Measurements from ENCODE around the gene YTHDF2.
"Not testable (repeated sequence)": the region's sequence is repeated elsewhere in the genome, so short reads cannot be mapped to it uniquely, and the experiment has no call there.

YTHDF2 gene

GRCh38 chr1:28779751-28780408, 43.1 kb downstream of the YTHDF2 start:
- 92 to 95% methylated on average over 6 of the region's 6 CpGs for WGBS, 2 experiments

GRCh38 chr1:28781305-28781704, 44.6 kb downstream of the YTHDF2 start:
- Histone ChIP-seq H3K4me3 (ENCODE audit: insufficient read depth, low read depth, low read length) (no peak overlapping the region), H3K9me3 (ENCODE audit: control insufficient read depth, low read length) (no peaks in the 10 kb centered on the region), H3K27me3 (ENCODE audit: control insufficient read depth, insufficient read depth, low read length, poor library complexity, severe bottlenecking) (no peaks in the 10 kb centered on the region), H3K4me1 (ENCODE audit: control insufficient read depth, insufficient read depth, low read length) (no peaks in the 10 kb centered on the region), H3K27ac (ENCODE audit: insufficient read depth, low read depth, low read length, poor library complexity, severe bottlenecking) (no peak overlapping the region), H3K36me3 (ENCODE audit: control insufficient read depth, insufficient read depth, low read length) (no peaks in the 10 kb centered on the region)
- WGBS, 2 experiments, result 91 to 95% methylated on average over 11 of the region's 11 CpGs

More at GRCh38 chr1:28779751-28780408, 43.1 kb downstream of the YTHDF2 start:
- Histone ChIP-seq H3K27me3 (ENCODE audit: control insufficient read depth, insufficient read depth, low read length, poor library complexity, severe bottlenecking) (no peaks in the 10 kb centered on the region), H3K4me3 (ENCODE audit: insufficient read depth, low read depth, low read length) (no peak overlapping the region), H3K27ac (ENCODE audit: insufficient read depth, low read depth, low read length, poor library complexity, severe bottlenecking) (no peak overlapping the region), H3K4me1 (ENCODE audit: control insufficient read depth, insufficient read depth, low read length) (no peaks in the 10 kb centered on the region), H3K36me3 (ENCODE audit: control insufficient read depth, insufficient read depth, low read length) (no peaks in the 10 kb centered on the region), H3K9me3 (ENCODE audit: control insufficient read depth, low read length) (no peaks in the 10 kb centered on the region)

- Histone ChIP-seq H3K36me3 (ENCODE audit: control insufficient read depth, insufficient read depth, low read length) (no peaks in the 10 kb centered on the region), H3K9me3 (ENCODE audit: control insufficient read depth, low read length) (no peaks in the 10 kb centered on the region), H3K27me3 (ENCODE audit: control insufficient read depth, insufficient read depth, low read length, poor library complexity, severe bottlenecking) (no peaks in the 10 kb centered on the region), H3K27ac (ENCODE audit: insufficient read depth, low read depth, low read length, poor library complexity, severe bottlenecking) (no peak overlapping the region), H3K4me3 (ENCODE audit: insufficient read depth, low read depth, low read length) (no peak overlapping the region), H3K4me1 (ENCODE audit: control insufficient read depth, insufficient read depth, low read length) (no peaks in the 10 kb centered on the region)
- WGBS, 2 experiments, result 81 to 89% methylated on average over 3 of the region's 3 CpGs
Measured at GRCh38 chr1:28782011-28782410, 45.3 kb downstream of the YTHDF2 start.

- Histone ChIP-seq H3K9me3 (ENCODE audit: control insufficient read depth, low read length) (no peaks in the 10 kb centered on the region), H3K4me3 (ENCODE audit: insufficient read depth, low read depth, low read length) (no peak overlapping the region), H3K27me3 (ENCODE audit: control insufficient read depth, insufficient read depth, low read length, poor library complexity, severe bottlenecking) (no peaks in the 10 kb centered on the region), H3K4me1 (ENCODE audit: control insufficient read depth, insufficient read depth, low read length) (no peaks in the 10 kb centered on the region), H3K27ac (ENCODE audit: insufficient read depth, low read depth, low read length, poor library complexity, severe bottlenecking) (no peak overlapping the region), H3K36me3 (ENCODE audit: control insufficient read depth, insufficient read depth, low read length) (no peaks in the 10 kb centered on the region)
- WGBS, 2 experiments, result 86% methylated on average over 2 of the region's 2 CpGs; no CpG with 5 or more reads in 1 of the 2 experiments
Measured at GRCh38 chr1:28783363-28783762, 46.6 kb downstream of the YTHDF2 start.

GRCh38 chr1:28789412-28789811, 52.7 kb downstream of the YTHDF2 start:
- no peak overlapping the region for H3K4me3 ChIP-seq (ENCODE audit: insufficient read depth, low read depth, low read length)
- no peaks in the 10 kb centered on the region for H3K27me3 ChIP-seq (ENCODE audit: control insufficient read depth, insufficient read depth, low read length, poor library complexity, severe bottlenecking)
- H3K4me1 ChIP-seq (ENCODE audit: control insufficient read depth, insufficient read depth, low read length), result no peaks in the 10 kb centered on the region
- no peak overlapping the region for H3K27ac ChIP-seq (ENCODE audit: insufficient read depth, low read depth, low read length, poor library complexity, severe bottlenecking)
- 92 to 95% methylated on average over 9 of the region's 9 CpGs for WGBS, 2 experiments
- no peaks in the 10 kb centered on the region for H3K36me3 ChIP-seq (ENCODE audit: control insufficient read depth, insufficient read depth, low read length)
- H3K9me3 ChIP-seq (ENCODE audit: control insufficient read depth, low read length), result no peaks in the 10 kb centered on the region

GRCh38 chr1:28789816-28790215, 53.1 kb downstream of the YTHDF2 start:
- Histone ChIP-seq H3K27ac (ENCODE audit: insufficient read depth, low read depth, low read length, poor library complexity, severe bottlenecking) (no peak overlapping the region), H3K4me3 (ENCODE audit: insufficient read depth, low read depth, low read length) (no peak overlapping the region)
- 92% methylated on average over 6 of the region's 6 CpGs for WGBS, 2 experiments

GRCh38 chr1:28790377-28791035, 53.8 kb downstream of the YTHDF2 start:
- no peaks in the 10 kb centered on the region for H3K36me3 ChIP-seq (ENCODE audit: control insufficient read depth, insufficient read depth, low read length)
- no peak overlapping the region for H3K27ac ChIP-seq (ENCODE audit: insufficient read depth, low read depth, low read length, poor library complexity, severe bottlenecking)
- no peak overlapping the region for H3K4me3 ChIP-seq (ENCODE audit: insufficient read depth, low read depth, low read length)
- H3K27me3 ChIP-seq (ENCODE audit: control insufficient read depth, insufficient read depth, low read length, poor library complexity, severe bottlenecking), result no peaks in the 10 kb centered on the region
- H3K4me1 ChIP-seq (ENCODE audit: control insufficient read depth, insufficient read depth, low read length), result no peaks in the 10 kb centered on the region
- no peaks in the 10 kb centered on the region for H3K9me3 ChIP-seq (ENCODE audit: control insufficient read depth, low read length)
- 86 to 87% methylated on average over 12 of the region's 12 CpGs for WGBS, 2 experiments

More at GRCh38 chr1:28789816-28790215, 53.1 kb downstream of the YTHDF2 start:
- Histone ChIP-seq H3K9me3 (ENCODE audit: control insufficient read depth, low read length) (no peaks in the 10 kb centered on the region), H3K36me3 (ENCODE audit: control insufficient read depth, insufficient read depth, low read length) (no peaks in the 10 kb centered on the region), H3K4me1 (ENCODE audit: control insufficient read depth, insufficient read depth, low read length) (no peaks in the 10 kb centered on the region), H3K27me3 (ENCODE audit: control insufficient read depth, insufficient read depth, low read length, poor library complexity, severe bottlenecking) (no peaks in the 10 kb centered on the region)

- H3K9me3 ChIP-seq (ENCODE audit: control insufficient read depth, low read length); H3K4me1 ChIP-seq (ENCODE audit: control insufficient read depth, insufficient read depth, low read length); H3K4me3 ChIP-seq (ENCODE audit: insufficient read depth, low read depth, low read length); H3K27me3 ChIP-seq (ENCODE audit: control insufficient read depth, insufficient read depth, low read length, poor library complexity, severe bottlenecking); H3K27ac ChIP-seq (ENCODE audit: insufficient read depth, low read depth, low read length, poor library complexity, severe bottlenecking); H3K36me3 ChIP-seq (ENCODE audit: control insufficient read depth, insufficient read depth, low read length): not testable (repeated sequence)
- 94 to 95% methylated on average over 2 of the region's 2 CpGs for WGBS, 2 experiments
Measured at GRCh38 chr1:28791929-28792328, 55.2 kb downstream of the YTHDF2 start.

- Histone ChIP-seq H3K4me1 (ENCODE audit: control insufficient read depth, insufficient read depth, low read length) (no peaks in the 10 kb centered on the region), H3K9me3 (ENCODE audit: control insufficient read depth, low read length) (no peaks in the 10 kb centered on the region), H3K27ac (ENCODE audit: insufficient read depth, low read depth, low read length, poor library complexity, severe bottlenecking) (no peak overlapping the region), H3K4me3 (ENCODE audit: insufficient read depth, low read depth, low read length) (no peak overlapping the region), H3K27me3 (ENCODE audit: control insufficient read depth, insufficient read depth, low read length, poor library complexity, severe bottlenecking) (no peaks in the 10 kb centered on the region), H3K36me3 (ENCODE audit: control insufficient read depth, insufficient read depth, low read length) (no peaks in the 10 kb centered on the region)
- 84 to 94% methylated on average over 1 of the region's 1 CpG for WGBS, 2 experiments
Measured at GRCh38 chr1:28792644-28793121, 55.9 kb downstream of the YTHDF2 start.

- 92 to 95% methylated on average over 3 to 4 of the region's 5 CpGs for WGBS, 2 experiments
- H3K27ac ChIP-seq (ENCODE audit: insufficient read depth, low read depth, low read length, poor library complexity, severe bottlenecking); H3K4me1 ChIP-seq (ENCODE audit: control insufficient read depth, insufficient read depth, low read length); H3K9me3 ChIP-seq (ENCODE audit: control insufficient read depth, low read length); H3K4me3 ChIP-seq (ENCODE audit: insufficient read depth, low read depth, low read length); H3K27me3 ChIP-seq (ENCODE audit: control insufficient read depth, insufficient read depth, low read length, poor library complexity, severe bottlenecking); H3K36me3 ChIP-seq (ENCODE audit: control insufficient read depth, insufficient read depth, low read length): not testable (repeated sequence)
Measured at GRCh38 chr1:28794582-28794981, 57.8 kb downstream of the YTHDF2 start.

All from ectodermal cell (in vitro differentiated cells).